Effector memory CD8-positive, alpha-beta T cell (primary cell): Measurements from ENCODE around the gene HYAL2.
"Not testable (repeated sequence)": the region's sequence is repeated elsewhere in the genome, so short reads cannot be mapped to it uniquely, and the experiment has no call there.

Experiments
- ATAC-seq: fragments of 150-1000 bp; cut with Tn5 transposase; replicated peaks from 2 replicates; pipeline ENCODE4 v1.10.0; 2021; ENCODE audit warnings: mild to moderate bottlenecking, moderate library complexity
- DNase-seq, 3 experiments: peaks; one replicate each; pipeline ENCODE4 v3.0.0; 2021
- H3K27ac Mint-ChIP-seq, 2 donors: one replicate each; pipeline ENCODE4 v1.8.0; 2022; ENCODE audit warnings: mild to moderate bottlenecking in 2 of 2, mixed read lengths in 2 of 2, moderate library complexity in 2 of 2
- H3K27me3 Mint-ChIP-seq, 2 donors: one replicate each; pipeline ENCODE4 v1.8.0; 2022; ENCODE audit warnings: mixed read lengths in 2 of 2
- H3K36me3 Mint-ChIP-seq: one replicate; pipeline ENCODE4 v1.8.0; 2022; ENCODE audit warnings: mild to moderate bottlenecking, moderate library complexity, mixed read lengths; ENCODE audit not compliant: insufficient read depth
- H3K4me1 Mint-ChIP-seq, 2 donors: one replicate each; pipeline ENCODE4 v1.8.0; 2022; ENCODE audit warnings: low read depth in 2 of 2, mixed read lengths in 2 of 2
- H3K4me3 Mint-ChIP-seq, 2 donors: one replicate each; pipeline ENCODE4 v1.8.0; 2022; ENCODE audit warnings: mild to moderate bottlenecking in 2 of 2, mixed read lengths in 2 of 2, moderate library complexity in 2 of 2
- H3K9me3 Mint-ChIP-seq, 2 donors: one replicate each; pipeline ENCODE4 v1.8.0; 2022; ENCODE audit warnings: mixed read lengths in 2 of 2

The HYAL2 gene

DNA sequence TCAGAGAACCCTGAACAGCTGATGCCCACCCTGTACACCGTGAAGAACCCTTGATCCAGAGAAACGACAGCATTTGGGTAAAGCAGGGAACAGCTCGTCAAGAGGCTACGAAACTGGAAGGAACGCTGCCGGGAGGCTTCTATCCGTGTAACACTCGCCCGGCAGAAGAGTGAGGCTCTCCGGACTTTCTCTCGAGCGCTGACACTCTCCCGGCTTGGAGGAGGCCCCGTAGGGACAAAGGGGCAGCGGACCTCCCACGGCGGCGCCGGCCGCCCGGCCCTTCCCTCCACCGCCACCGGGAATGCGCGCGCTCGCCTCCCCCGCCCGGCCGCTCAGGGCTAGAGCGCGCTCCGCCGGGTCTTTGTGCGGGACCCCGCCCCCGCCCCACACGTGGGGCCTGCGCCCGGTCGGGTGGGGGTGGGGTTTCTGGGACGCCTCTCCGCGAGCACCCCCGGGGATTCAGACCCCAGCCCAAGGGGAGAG lies 1.7 kb downstream of the HYAL2 start:
- Mint-ChIP-seq H3K4me1 (peaks cover 32 to 43% of the 10 kb centered on the region in 2 donors), H3K27me3 (no peaks in the 10 kb centered on the region), H3K4me3 (peak overlapping the region; percentile 84 to 85), H3K27ac (peak overlapping the region; percentile 65 to 93), H3K9me3 (no peaks in the 10 kb centered on the region), H3K36me3 (no peaks in the 10 kb centered on the region)
- DNase-seq (peak in 2 of 3 experiments; percentile 21 to 41), ATAC-seq (peak; percentile 29)

DNA sequence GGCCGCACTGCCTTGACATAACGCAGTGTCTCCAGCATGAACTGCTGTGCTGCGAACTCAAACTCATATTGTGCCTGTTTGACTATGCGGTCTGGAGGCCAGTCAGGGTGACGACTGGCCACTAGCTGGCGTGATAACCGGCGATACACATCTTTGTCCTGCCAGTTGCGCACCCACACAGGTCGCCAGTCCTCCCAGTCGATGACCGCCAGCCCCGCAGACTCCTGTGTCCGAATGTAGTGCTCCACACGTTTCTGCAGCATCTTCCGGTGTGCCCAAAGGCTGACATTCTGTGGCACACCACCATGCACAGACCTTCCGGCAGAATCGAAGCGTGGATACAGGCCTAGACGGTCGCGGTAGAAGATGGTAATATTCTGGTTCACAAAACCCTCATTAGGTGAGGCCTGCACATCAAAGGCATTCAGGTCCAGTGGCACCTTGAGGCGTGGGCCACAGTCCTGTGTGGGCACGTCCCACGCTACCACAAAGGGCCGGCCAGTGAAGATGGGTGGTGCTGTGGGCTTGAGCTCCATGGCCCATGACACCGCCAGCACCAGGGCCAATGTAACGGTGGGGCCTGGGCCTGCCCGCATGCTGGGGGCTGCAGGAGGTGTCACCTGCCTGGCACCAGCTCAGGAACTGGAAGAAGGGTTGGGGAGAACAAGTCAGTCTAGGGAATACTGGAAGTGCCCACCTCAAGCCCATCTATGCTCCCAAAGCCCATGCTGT lies 2.5 kb downstream of the HYAL2 start:
- no peaks in the 10 kb centered on the region for H3K36me3 Mint-ChIP-seq
- peak overlapping the region; percentile 65 to 83 for H3K27ac Mint-ChIP-seq
- H3K27me3 Mint-ChIP-seq, result no peaks in the 10 kb centered on the region
- DNase-seq (no peak), ATAC-seq (no peak)
- peak overlapping the region; percentile 84 to 85 for H3K4me3 Mint-ChIP-seq
- peaks cover 32 to 45% of the 10 kb centered on the region in 2 donors for H3K4me1 Mint-ChIP-seq
- H3K9me3 Mint-ChIP-seq, result no peaks in the 10 kb centered on the region

DNA sequence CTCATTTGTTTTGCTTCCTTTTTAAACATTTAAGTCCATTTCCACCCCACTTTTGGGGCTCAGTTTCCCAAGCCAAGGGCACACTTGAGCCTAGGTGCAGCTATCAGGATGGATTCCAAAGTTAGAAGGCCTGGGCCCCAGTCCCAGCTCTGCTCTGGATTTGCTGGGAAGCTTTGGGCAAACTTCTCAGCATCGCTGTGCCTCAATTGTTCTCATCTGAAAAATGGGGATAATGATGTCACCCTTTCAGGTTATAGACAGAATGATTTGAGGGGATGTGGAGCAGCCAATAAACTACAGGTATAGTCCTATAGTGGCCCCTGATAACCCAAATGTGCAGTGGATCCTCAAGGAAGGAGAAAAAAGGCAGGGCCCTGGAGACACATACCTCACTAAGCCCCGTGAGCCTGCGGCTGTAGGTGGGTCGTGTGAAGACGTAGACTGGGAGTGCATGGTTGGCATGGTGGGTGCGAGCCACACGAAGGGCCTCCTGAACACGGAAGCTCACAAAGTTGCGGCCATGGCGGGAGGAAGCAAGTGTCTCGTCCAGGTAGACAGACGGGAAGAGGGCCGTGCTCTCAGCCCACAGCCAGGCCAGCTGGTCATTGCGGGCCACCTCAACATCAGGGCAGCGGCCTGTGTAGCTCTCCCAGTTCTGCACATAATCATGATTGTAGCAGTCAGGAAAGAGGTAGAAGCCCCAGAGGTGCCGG lies 3.2 kb downstream of the HYAL2 start:
- DNase-seq (no peak), ATAC-seq (no peak)
- Mint-ChIP-seq H3K36me3 (no peaks in the 10 kb centered on the region), H3K27me3 (no peaks in the 10 kb centered on the region), H3K27ac (no peak overlapping the region), H3K4me3 (peak overlapping the region in 1 of 2 donors; percentile 27), H3K4me1 (peaks cover 28 to 43% of the 10 kb centered on the region in 2 donors), H3K9me3 (no peaks in the 10 kb centered on the region)

DNA sequence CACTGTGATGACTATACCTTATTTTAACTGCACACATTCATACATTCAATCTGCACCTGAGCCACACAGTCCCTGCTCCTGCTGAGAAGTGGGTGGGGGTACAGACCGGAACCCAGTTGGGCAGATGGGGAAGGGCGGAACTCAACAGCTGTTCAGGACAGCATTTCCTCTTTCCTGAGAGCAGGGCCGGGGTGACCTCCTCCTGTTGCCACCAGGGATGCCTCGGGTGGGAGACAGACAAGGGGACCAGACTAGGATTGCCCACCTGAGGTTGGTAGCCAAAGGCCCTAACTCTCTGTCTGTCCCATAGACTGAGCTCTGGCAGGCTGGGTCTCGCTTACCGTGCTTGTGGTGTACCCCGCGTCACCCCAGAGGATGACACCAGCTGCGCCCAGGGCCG lies 3.9 kb downstream of the HYAL2 start:
- Mint-ChIP-seq H3K27me3 (no peaks in the 10 kb centered on the region), H3K27ac (no peak overlapping the region), H3K4me3 (peak overlapping the region in 1 of 2 donors; percentile 6), H3K4me1 (peaks cover 26 to 44% of the 10 kb centered on the region in 2 donors), H3K36me3 (no peaks in the 10 kb centered on the region), H3K9me3 (no peaks in the 10 kb centered on the region)
- ATAC-seq (no peak), DNase-seq (no peak)

DNA sequence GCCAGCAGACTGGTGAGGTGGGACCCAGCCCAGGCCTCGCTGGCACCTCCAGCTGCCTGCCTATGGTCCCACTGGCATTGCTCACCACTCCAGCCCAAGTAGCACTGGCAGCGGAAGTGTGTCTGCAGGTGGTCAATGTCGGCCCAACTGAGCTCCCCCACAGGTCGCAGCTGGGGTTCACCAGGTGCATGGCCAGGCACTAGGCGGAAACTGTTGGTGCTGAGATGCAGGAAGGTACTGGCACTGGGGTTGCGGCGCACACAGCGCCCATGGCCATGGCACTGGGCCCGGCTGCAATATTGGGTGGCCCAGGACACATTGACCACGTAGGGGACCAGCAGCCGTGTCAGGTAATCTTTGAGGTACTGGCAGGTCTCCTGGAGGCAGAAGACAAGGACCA lies 4.4 kb downstream of the HYAL2 start:
- H3K4me3 Mint-ChIP-seq, result peak overlapping the region in 1 of 2 donors; percentile 6
- H3K9me3 Mint-ChIP-seq, result no peaks in the 10 kb centered on the region
- H3K27me3 Mint-ChIP-seq, result no peaks in the 10 kb centered on the region
- no peak overlapping the region for H3K27ac Mint-ChIP-seq
- ATAC-seq, result no peak
- H3K4me1 Mint-ChIP-seq, result peaks cover 26 to 42% of the 10 kb centered on the region in 2 donors
- no peak for DNase-seq
- no peaks in the 10 kb centered on the region for H3K36me3 Mint-ChIP-seq

DNA sequence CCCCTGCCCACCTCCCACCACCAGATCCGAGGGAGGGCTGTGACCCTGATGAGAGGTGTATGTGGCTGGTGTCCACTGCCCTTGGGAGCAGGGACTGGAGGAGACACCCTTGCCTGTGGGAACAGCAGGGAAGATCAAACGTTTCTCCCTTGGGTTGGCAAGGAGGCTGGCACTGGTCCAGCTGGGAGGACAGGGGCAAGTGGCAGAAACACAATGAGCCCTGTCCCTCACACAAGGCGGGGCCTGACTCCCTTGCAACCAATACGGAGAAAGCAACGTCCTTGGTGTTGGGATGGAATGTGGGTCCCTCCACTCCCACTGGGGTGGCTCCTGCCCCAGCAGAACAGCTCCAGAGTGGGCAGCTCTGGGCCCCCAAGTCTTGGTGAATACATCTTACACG lies 5.2 kb downstream of the HYAL2 start:
- no peak for ATAC-seq
- peak overlapping the region in 1 of 2 donors; percentile 79 for H3K4me3 Mint-ChIP-seq
- H3K36me3 Mint-ChIP-seq, result no peaks in the 10 kb centered on the region
- H3K27ac Mint-ChIP-seq, result peak overlapping the region; percentile 90 to 97
- H3K27me3 Mint-ChIP-seq, result no peaks in the 10 kb centered on the region
- peaks cover 26 to 42% of the 10 kb centered on the region in 2 donors for H3K4me1 Mint-ChIP-seq
- H3K9me3 Mint-ChIP-seq, result no peaks in the 10 kb centered on the region
- DNase-seq, result no peak

DNA sequence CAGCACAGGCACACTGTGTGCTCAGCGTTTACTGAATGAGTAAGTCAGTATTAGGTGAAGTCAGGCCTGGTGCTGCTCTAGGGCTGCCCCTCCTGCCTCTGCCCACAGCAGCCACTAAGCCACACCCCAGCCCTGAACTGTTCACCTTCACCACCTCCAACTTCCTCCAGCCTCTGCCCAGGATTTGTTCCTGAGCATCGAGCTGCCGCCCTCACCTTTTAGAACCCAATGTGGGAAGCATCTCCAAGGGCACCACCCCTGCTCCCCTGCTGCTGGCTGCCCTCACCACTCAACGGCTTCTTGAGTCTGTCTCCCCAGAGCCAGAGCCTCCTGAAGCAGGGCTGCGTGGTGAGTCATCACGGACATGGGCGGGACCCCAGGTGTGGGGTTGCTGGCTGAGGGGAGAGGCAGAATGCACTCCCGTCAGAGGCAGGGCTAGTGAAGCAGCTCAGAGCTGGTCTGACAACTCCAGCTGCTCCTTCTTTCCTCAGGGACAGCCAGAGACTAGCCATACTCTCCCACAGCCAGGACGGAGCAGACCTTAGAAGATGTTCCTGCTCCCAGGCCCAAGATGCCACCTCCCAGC lies 5.8 kb downstream of the HYAL2 start:
- Mint-ChIP-seq H3K4me3 (peak overlapping the region; percentile 74 to 79), H3K36me3 (no peaks in the 10 kb centered on the region), H3K27ac (peak overlapping the region; percentile 90 to 97), H3K27me3 (no peaks in the 10 kb centered on the region), H3K9me3 (no peaks in the 10 kb centered on the region), H3K4me1 (peaks cover 26 to 42% of the 10 kb centered on the region in 2 donors)
- peak; percentile 81 for ATAC-seq
- DNase-seq, result peak; percentile 73 to 79 (median 77)

DNA sequence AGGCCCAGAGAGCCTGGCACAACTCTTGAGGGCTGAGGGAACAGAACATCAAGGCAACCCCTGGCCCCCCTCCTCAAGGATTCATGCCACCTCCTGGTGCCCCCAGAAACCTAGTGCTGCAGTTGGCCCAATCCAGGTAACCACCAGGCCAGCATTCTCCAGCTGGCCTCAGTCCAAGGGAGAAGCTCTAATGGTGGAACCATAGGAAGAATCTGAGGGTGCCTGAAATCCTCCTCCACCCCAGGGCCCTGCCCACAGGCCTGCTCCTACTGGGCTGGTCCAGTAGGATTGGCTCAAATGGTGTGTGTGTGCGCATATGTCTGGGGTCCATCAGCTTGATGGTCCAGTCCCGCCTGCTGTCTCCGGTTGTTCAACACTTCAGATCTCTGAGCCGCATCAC lies 7.7 kb downstream of the HYAL2 start:
- Mint-ChIP-seq H3K36me3 (no peaks in the 10 kb centered on the region), H3K27me3 (no peaks in the 10 kb centered on the region), H3K4me3 (no peak overlapping the region), H3K9me3 (no peaks in the 10 kb centered on the region), H3K4me1 (peaks cover 16 to 33% of the 10 kb centered on the region in 2 donors), H3K27ac (peak overlapping the region in 1 of 2 donors; percentile 71)
- DNase-seq, result no peak
- ATAC-seq, result no peak

DNA sequence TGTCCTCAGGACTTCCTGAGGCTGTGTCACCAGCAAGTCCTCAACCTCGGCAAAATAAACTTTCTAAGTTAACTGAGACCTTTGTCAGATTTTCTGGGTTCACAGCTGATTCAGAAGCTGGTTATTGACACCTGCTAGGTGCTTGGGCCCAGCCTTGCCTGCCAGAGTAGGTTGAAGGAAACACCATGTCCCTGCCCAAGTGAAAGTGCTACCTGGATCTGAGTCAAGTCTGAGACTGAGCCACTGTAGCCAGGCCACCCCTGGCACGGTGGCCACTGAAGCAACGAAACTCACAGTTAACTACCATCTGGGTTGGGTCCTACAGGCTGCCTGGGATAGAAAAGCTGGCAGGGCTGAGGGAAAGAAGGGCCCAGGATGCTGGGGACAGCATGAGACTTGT lies 8.2 kb downstream of the HYAL2 start:
- H3K36me3 Mint-ChIP-seq, result no peaks in the 10 kb centered on the region
- ATAC-seq (no peak), DNase-seq (no peak)
- no peaks in the 10 kb centered on the region for H3K9me3 Mint-ChIP-seq
- peaks cover 14 to 31% of the 10 kb centered on the region in 2 donors for H3K4me1 Mint-ChIP-seq
- no peak overlapping the region for H3K4me3 Mint-ChIP-seq
- H3K27ac Mint-ChIP-seq, result peak overlapping the region in 1 of 2 donors; percentile 71
- H3K27me3 Mint-ChIP-seq, result no peaks in the 10 kb centered on the region

DNA sequence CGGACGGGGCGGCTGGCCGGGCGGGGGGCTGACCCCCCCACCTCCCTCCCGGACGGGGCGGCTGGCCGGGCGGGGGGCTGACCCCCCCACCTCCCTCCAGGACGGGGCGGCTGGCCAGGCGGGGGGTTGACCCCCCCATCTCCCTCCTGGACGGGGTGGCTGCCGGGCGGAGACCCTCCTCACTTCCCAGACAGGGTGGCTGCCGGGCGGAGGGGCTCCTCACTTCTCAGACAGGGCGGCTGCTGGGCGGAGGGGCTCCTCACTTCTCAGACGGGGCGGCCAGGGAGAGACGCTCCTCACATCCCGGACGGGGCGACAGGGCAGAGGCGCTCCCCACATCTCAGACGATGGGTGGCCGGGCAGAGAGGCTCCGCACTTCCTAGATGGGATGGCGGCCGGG lies 10.5 kb downstream of the HYAL2 start:
- not testable (repeated sequence) for H3K9me3 Mint-ChIP-seq, DNase-seq, H3K36me3 Mint-ChIP-seq, H3K27me3 Mint-ChIP-seq, H3K27ac Mint-ChIP-seq, ATAC-seq, H3K4me3 Mint-ChIP-seq
- peaks cover 10 to 17% of the 10 kb centered on the region in 2 donors for H3K4me1 Mint-ChIP-seq

DNA sequence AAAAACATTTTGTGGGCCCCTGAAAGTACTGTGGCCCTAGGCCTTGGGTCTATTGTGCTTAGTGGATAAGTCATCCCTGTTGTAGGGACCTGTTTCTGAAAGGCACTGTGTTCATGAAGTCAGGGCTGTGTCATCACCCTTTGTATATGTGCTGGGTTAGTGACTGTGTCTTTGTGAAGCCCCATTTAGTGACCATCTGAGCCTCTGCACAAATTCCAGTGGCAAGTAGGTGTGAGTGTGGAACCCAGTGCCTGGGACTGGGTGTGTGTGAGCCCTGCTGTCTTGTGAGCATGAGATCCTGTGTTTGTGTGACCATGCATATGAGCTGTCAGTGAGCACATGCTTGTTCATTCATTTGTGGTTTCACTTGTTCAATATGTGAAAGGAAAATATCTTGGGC lies 17.9 kb downstream of the HYAL2 start:
- no peaks in the 10 kb centered on the region for H3K27me3 Mint-ChIP-seq
- H3K36me3 Mint-ChIP-seq, result no peaks in the 10 kb centered on the region
- H3K4me1 Mint-ChIP-seq, result peaks cover 9 to 13% of the 10 kb centered on the region in 2 donors
- no peak overlapping the region for H3K4me3 Mint-ChIP-seq
- DNase-seq (no peak), ATAC-seq (no peak)
- no peak overlapping the region for H3K27ac Mint-ChIP-seq
- no peaks in the 10 kb centered on the region for H3K9me3 Mint-ChIP-seq

DNA sequence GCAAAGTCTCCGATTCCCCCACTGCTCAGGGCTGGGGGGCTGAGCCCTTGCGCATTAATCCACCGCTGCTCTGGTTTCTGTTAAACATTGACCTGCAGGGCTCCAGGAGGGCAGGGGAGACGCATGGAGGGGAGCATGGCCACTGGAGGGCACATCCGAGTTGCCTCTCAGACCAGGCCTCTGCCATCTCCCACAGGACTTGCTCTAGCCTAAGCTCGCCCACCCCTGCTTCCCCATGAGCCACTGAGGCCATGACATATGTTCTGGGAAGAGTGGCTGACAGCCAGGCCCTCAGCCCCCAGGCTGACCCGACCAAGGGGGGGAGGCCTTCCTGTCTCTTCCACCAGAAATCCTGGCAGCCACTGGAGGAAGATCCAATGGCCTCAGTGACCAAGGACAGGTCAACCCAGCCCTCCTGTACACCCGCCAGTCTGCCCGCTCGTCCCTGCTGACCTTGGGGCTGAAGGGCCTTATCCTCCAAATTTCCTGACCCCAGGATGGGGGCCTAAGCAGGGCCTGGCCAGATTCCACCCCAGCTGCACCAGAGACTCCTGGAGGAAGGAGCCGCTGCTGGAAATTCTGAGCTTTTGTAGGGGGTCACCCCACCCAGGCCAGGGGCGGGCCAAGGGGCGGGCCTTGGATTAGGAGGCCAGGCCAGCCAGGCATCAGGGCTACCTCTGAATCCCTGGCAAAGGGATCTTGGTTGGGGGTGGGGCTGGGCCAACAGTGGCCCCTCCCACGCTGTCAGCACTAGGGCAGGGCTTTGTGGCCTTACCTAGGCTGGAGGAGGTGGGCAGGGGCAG lies 19.3 kb downstream of the HYAL2 start, which contains the start of gene HYAL1:
Gene HYAL1 (minus strand): TSS at position 562 of the 803 bp plus-strand sequence. CDS start 618 bp downstream, outside the sequence.
- Mint-ChIP-seq H3K4me1 (peaks cover 17 to 19% of the 10 kb centered on the region in 2 donors), H3K4me3 (no peak within 1 kb of the TSS), H3K27ac (no peak within 1 kb of the TSS)

More for the DNA sequence above, 19.3 kb downstream of the HYAL2 start, which contains the start of gene HYAL1:
- no peaks in the 10 kb centered on the region for H3K9me3 Mint-ChIP-seq
- peaks cover 9% of the 10 kb centered on the region for H3K36me3 Mint-ChIP-seq
- no peaks in the 10 kb centered on the region for H3K27me3 Mint-ChIP-seq
- no peak for DNase-seq
- no peak for ATAC-seq
